GM12878 (cell line): ENCODE results near the gene CTRL. TPM values are rescaled to one million over a fixed set of nuclear protein-coding genes. Genes with fewer than 3 reads are reported as not detected.

Experiments used
- CEBPZ ChIP-seq: fragments of 150-350 bp; IDR thresholded peaks from 2 replicates; pipeline ENCODE4 v1.6.1; 2016; ENCODE audit warnings: low read depth, low read length
- CHD2 ChIP-seq: IDR thresholded peaks from 2 replicates; pipeline ENCODE4 v1.6.1; 2011; ENCODE audit warnings: low read depth, low read length, improper control_type of control experiment, borderline replicate concordance
- IKZF1 ChIP-seq: fragments of 450-650 bp; conservative IDR thresholded peaks from 2 replicates; pipeline ENCODE4 v1.6.1; 2017; ENCODE audit warnings: antibody characterized with exemption, mild to moderate bottlenecking
- RELA ChIP-seq: fragments of 450-650 bp; IDR thresholded peaks from 2 replicates; pipeline ENCODE4 v1.8.0; 2014; ENCODE audit warnings: borderline replicate concordance; ENCODE audit not compliant: partially characterized antibody
- SREBF2 ChIP-seq: IDR thresholded peaks from 2 replicates; pipeline ENCODE4 v1.6.1; 2012; ENCODE audit warnings: mild to moderate bottlenecking, low read length
- SRF ChIP-seq, 2 experiments: IDR thresholded peaks; 2 replicates each; pipeline ENCODE4 v1.6.1; 2011; ENCODE audit warnings: low read depth in 2 of 2, low read length in 2 of 2, mild to moderate bottlenecking in 1 of 2, moderate library complexity in 1 of 2
- SUPT20H ChIP-seq: IDR thresholded peaks from 2 replicates; pipeline ENCODE4 v1.6.1; 2011; ENCODE audit warnings: low read depth, mild to moderate bottlenecking, low read length, moderate library complexity, borderline replicate concordance; ENCODE audit not compliant: control insufficient read depth
- ZNF24 ChIP-seq: fragments of 450-650 bp; IDR thresholded peaks from 2 replicates; pipeline ENCODE4 v1.6.1; 2017; ENCODE audit warnings: antibody characterized with exemption, mild to moderate bottlenecking
- ZSCAN29 ChIP-seq: fragments of 450-650 bp; IDR thresholded peaks from 2 replicates; pipeline ENCODE4 v1.6.1; 2017; ENCODE audit warnings: mild to moderate bottlenecking, moderate library complexity
- polyA plus RNA-seq, 11 experiments: library from polyadenylated mRNA; depleted of rRNA in 4 of 11; unstranded in 6 of 11; stranded (reverse) in 5 of 11; fragments of >200 nt; fragmentation: Nextera tagmentation in 4 of 11; fragmentation: Illumina TruSeq in 1 of 11; extraction: Ambion mirVana in 4 of 11; extraction: Trizol in 1 of 11; gene quantifications; 1 replicate in 1 of 11; 2 replicates in 10 of 11; pipeline versions ENCODE4 v1.2.1 to v1.2.3, GENCODE V29; 2011 to 2016; ENCODE audit warnings: inconsistent platforms in 2 of 11, missing spikeins in 2 of 11, low read depth in 1 of 11
- total RNA-seq, 4 experiments: library from RNA; depleted of rRNA in 3 of 4; stranded (reverse); fragments of >200 nt in 3 of 4; fragmentation: Illumina TruSeq in 1 of 4; extraction: Trizol in 1 of 4; gene quantifications; 2 replicates each; pipeline versions ENCODE4 v1.2.1 to v1.2.3, GENCODE V29; 2013 to 2021
- TF ChIP-seq, protein P1 (sequence below): IDR thresholded peaks from 2 replicates; pipeline ENCODE4 v1.6.1; 2012; ENCODE audit warnings: low read depth, low read length, improper control_type of control experiment
- TF ChIP-seq, protein P2 (sequence below): fragments of 450-650 bp; IDR thresholded peaks from 2 replicates; pipeline ENCODE4 v1.6.1; 2016; ENCODE audit warnings: mild to moderate bottlenecking, moderate library complexity, borderline replicate concordance

Gene CTRL
- total and polyA plus RNA-seq, 10 of the 15 experiments (the other 5 are each of a cell fraction or from before 2014, with no cell fraction given) = 1.1 to 4.9 (median 2.6) TPM

DNA sequence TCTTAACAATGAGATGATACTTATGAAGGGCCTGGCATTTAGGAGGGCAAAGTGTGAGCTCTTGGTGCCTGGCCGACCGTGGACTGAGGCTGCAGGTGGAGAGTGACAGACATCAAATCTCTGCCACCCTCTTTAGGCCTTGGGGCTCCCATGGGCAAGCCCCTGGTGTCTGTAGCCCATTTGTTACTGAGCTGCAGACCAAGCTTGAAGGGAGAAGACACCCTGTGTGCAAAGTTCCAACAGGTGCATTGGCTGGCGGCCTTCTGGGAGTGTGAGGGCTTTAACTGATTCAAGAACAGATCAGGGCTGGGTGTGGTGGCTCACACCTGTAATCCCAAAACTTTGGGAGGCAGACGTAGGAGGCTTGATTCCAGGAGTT, 789 bp upstream of the CTRL start (continued):
- TF ChIP-seq SRF (IDR thresholded peaks at IDR 0.05; ENCODE audit: low read depth in 2 of 2, low read length in 2 of 2) (no peak), SUPT20H (no peak), RELA (no peak), ZSCAN29 (no peak), CHD2 (no peak), CEBPZ (no peak), IKZF1 (no peak), ZNF24 (no peak), SREBF2 (no peak)
- TF ChIP-seq, protein P1, sequence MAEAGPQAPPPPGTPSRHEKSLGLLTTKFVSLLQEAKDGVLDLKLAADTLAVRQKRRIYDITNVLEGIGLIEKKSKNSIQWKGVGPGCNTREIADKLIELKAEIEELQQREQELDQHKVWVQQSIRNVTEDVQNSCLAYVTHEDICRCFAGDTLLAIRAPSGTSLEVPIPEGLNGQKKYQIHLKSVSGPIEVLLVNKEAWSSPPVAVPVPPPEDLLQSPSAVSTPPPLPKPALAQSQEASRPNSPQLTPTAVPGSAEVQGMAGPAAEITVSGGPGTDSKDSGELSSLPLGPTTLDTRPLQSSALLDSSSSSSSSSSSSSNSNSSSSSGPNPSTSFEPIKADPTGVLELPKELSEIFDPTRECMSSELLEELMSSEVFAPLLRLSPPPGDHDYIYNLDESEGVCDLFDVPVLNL = no peak
- TF ChIP-seq, protein P2, sequence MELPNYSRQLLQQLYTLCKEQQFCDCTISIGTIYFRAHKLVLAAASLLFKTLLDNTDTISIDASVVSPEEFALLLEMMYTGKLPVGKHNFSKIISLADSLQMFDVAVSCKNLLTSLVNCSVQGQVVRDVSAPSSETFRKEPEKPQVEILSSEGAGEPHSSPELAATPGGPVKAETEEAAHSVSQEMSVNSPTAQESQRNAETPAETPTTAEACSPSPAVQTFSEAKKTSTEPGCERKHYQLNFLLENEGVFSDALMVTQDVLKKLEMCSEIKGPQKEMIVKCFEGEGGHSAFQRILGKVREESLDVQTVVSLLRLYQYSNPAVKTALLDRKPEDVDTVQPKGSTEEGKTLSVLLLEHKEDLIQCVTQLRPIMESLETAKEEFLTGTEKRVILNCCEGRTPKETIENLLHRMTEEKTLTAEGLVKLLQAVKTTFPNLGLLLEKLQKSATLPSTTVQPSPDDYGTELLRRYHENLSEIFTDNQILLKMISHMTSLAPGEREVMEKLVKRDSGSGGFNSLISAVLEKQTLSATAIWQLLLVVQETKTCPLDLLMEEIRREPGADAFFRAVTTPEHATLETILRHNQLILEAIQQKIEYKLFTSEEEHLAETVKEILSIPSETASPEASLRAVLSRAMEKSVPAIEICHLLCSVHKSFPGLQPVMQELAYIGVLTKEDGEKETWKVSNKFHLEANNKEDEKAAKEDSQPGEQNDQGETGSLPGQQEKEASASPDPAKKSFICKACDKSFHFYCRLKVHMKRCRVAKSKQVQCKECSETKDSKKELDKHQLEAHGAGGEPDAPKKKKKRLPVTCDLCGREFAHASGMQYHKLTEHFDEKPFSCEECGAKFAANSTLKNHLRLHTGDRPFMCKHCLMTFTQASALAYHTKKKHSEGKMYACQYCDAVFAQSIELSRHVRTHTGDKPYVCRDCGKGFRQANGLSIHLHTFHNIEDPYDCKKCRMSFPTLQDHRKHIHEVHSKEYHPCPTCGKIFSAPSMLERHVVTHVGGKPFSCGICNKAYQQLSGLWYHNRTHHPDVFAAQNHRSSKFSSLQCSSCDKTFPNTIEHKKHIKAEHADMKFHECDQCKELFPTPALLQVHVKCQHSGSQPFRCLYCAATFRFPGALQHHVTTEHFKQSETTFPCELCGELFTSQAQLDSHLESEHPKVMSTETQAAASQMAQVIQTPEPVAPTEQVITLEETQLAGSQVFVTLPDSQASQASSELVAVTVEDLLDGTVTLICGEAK = no peak
